Activated CD4-positive, alpha-beta T cell treated with anti-CD3 and anti-CD28 coated beads, Interleukin-2, amount 50 U/mL, for 16 hours (primary cell): ENCODE results near the gene TMEM179.

Experiments
- DNase-seq: peaks from one replicate; pipeline ENCODE4 v3.0.0-alpha.2; 2020

Gene TMEM179

DNA sequence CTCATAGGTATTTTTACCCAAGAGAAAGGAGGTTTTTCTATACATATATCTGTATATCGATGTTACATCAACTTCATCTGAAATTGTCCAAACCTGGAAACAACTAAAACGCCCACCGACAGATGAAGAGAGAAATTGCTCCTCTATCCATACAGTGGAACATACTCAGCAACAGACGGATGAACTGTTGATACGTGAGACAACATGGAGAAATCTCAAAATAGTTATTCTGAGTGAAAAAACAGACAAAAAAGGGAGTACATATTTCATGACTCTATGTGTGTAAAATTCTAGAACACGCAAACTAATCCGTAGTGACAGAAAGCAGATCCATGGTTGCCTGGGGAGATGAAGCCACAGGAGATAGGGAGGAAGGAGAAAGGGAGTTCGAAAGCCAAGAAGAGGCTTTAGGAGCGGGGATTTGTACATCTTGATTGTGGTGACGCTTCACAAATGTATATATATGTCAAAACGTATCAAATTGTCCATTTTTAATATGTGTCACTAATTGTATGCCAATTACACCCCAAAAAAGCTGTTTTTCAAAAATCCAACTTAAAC lies 62.6 kb downstream of the TMEM179 start:
- no peak for DNase-seq
